Mucosa of stomach (tissue), 1 donor: ENCODE data around the gene CYP3A5.
"Not testable (repeated sequence)": the region's sequence is repeated elsewhere in the genome, so short reads cannot be mapped to it uniquely, and the experiment has no call there.

ENCODE experiments used
- H3K27me3 ChIP-seq: one replicate; pipeline ENCODE4 v1.7.0; 2013; ENCODE audit warnings: mild to moderate bottlenecking, low read length; ENCODE audit not compliant: control insufficient read depth, insufficient read depth
- H3K36me3 ChIP-seq: one replicate; pipeline ENCODE4 v1.7.0; 2013; ENCODE audit warnings: low read length; ENCODE audit not compliant: control insufficient read depth, insufficient read depth
- H3K4me1 ChIP-seq: one replicate; pipeline ENCODE4 v1.7.0; 2013; ENCODE audit warnings: mild to moderate bottlenecking, low read length; ENCODE audit not compliant: control insufficient read depth, insufficient read depth
- H3K4me3 ChIP-seq: one replicate; pipeline ENCODE4 v1.7.0; 2013; ENCODE audit warnings: low read length
- H3K9ac ChIP-seq: one replicate; pipeline ENCODE4 v1.7.0; 2013; ENCODE audit warnings: mild to moderate bottlenecking, low read length, moderate library complexity
- H3K9me3 ChIP-seq: one replicate; pipeline ENCODE4 v1.7.0; 2013; ENCODE audit warnings: mild to moderate bottlenecking, low read length, moderate library complexity; ENCODE audit not compliant: control insufficient read depth
- donor health status: Pancreatic carcinoma.

CYP3A5 gene

GRCh38 chr7:99698867-99699730 lies 19.3 kb upstream of the CYP3A5 start:
- H3K36me3 ChIP-seq, H3K4me3 ChIP-seq, H3K27me3 ChIP-seq, H3K9me3 ChIP-seq: not testable (repeated sequence)
- Histone ChIP-seq H3K9ac (peak overlapping the region; percentile 47), H3K4me1 (peaks cover 24% of the 10 kb centered on the region)

DNA sequence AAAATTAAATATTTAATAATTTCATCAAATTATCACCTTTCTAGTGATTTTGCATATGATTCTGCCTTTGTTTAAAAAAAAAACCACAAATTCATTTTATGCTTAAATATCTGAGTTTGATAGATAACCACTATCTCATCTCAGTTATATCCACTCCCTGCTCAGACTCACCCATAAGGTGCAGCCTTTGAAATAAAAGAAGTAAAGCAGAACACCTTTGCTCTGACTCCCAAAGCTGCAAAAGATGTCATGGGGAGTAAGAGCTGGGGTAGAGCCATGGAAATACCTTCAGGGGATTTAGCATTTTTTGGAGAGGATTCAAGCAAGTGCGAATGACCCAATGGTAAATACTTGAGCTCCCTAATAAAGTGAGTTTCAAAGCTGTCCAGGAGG lies 15.1 kb upstream of the CYP3A5 start:
- Histone ChIP-seq H3K9me3 (no peaks in the 10 kb centered on the region), H3K4me1 (peaks cover 35% of the 10 kb centered on the region), H3K36me3 (no peaks in the 10 kb centered on the region), H3K27me3 (no peaks in the 10 kb centered on the region), H3K4me3 (no peak overlapping the region), H3K9ac (no peak overlapping the region)

- Histone ChIP-seq H3K9ac (no peak overlapping the region), H3K4me3 (no peak overlapping the region), H3K9me3 (no peaks in the 10 kb centered on the region), H3K36me3 (no peaks in the 10 kb centered on the region), H3K4me1 (peaks cover 29% of the 10 kb centered on the region), H3K27me3 (no peaks in the 10 kb centered on the region)
Observed at GRCh38 chr7:99694201-99694911, 14.6 kb upstream of the CYP3A5 start.

DNA sequence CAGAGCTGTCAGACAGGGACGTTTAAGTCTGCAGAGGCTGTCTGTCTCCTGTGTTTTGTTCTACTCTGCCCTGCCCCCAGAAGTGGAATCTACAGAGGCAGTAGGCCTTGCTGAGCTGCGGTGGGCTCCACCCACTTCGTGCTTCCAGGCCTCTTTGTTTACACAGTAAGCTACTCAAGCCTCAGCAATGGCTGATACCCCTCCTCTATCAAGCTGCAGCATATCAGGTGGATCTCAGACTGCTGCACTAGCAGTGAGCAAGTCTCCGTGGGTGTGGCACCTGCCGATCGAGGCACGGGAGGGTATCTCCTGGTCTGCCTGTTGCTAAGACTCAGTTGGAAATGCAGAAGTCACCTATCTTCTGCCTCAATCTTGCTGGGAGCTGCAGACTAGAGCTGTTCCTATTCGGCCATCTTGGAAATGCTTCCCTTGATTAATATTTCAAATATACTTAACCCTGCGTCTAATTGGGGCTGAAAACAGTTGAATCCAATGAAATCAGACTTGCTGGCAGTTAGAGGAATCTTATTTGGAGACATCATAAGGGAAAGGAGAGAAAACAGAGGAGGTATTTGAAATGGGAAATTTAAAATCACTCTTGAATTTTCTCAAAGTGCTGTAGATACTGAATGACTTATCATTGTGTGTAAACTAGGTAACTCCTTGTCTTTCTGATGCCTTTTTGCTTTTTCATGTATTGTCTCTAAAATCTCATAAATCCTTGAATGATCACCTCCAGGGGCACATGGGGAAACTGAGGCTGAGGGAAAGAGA lies 13.8 kb upstream of the CYP3A5 start:
- H3K36me3 ChIP-seq, result no peaks in the 10 kb centered on the region
- H3K9me3 ChIP-seq, result no peaks in the 10 kb centered on the region
- no peak overlapping the region for H3K9ac ChIP-seq
- no peaks in the 10 kb centered on the region for H3K27me3 ChIP-seq
- no peak overlapping the region for H3K4me3 ChIP-seq
- peaks cover 27% of the 10 kb centered on the region for H3K4me1 ChIP-seq

GRCh38 chr7:99693100-99693426 lies 13.3 kb upstream of the CYP3A5 start:
- Histone ChIP-seq H3K27me3 (no peaks in the 10 kb centered on the region), H3K9me3 (no peaks in the 10 kb centered on the region), H3K36me3 (no peaks in the 10 kb centered on the region), H3K4me1 (peaks cover 25% of the 10 kb centered on the region), H3K9ac (no peak overlapping the region), H3K4me3 (no peak overlapping the region)

DNA sequence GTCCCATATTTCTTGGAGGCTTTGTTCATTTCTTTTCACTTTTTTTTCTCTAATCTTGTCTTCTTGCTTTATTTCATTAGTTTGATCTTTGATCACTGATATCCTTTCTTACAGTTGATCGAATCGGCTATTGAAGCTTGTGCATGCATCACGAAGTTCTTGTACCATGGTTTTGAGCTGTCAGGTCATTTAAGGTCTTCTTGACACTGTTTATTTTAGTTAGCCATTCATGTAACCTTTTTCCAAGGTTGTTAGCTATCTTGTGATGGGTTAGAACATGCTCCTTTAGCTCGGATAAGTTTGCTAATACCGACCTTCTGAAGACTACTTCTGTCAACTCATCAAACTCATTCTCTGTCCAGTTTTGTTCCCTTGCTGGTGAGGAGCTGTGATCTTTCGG lies 12.8 kb upstream of the CYP3A5 start:
- not testable (repeated sequence) for H3K4me3 ChIP-seq, H3K36me3 ChIP-seq, H3K9ac ChIP-seq, H3K9me3 ChIP-seq, H3K27me3 ChIP-seq
- peaks cover 20% of the 10 kb centered on the region for H3K4me1 ChIP-seq

GRCh38 chr7:99691658-99692057 lies 11.9 kb upstream of the CYP3A5 start:
- H3K4me1 ChIP-seq, result peaks cover 18% of the 10 kb centered on the region
- not testable (repeated sequence) for H3K27me3 ChIP-seq

GRCh38 chr7:99690918-99691317 lies 11.1 kb upstream of the CYP3A5 start:
- H3K9ac ChIP-seq, result not testable (repeated sequence)
- peaks cover 22% of the 10 kb centered on the region for H3K4me1 ChIP-seq

More at GRCh38 chr7:99691658-99692057, 11.9 kb upstream of the CYP3A5 start:
- H3K9me3 ChIP-seq, H3K36me3 ChIP-seq, H3K4me3 ChIP-seq, H3K9ac ChIP-seq: not testable (repeated sequence)

DNA sequence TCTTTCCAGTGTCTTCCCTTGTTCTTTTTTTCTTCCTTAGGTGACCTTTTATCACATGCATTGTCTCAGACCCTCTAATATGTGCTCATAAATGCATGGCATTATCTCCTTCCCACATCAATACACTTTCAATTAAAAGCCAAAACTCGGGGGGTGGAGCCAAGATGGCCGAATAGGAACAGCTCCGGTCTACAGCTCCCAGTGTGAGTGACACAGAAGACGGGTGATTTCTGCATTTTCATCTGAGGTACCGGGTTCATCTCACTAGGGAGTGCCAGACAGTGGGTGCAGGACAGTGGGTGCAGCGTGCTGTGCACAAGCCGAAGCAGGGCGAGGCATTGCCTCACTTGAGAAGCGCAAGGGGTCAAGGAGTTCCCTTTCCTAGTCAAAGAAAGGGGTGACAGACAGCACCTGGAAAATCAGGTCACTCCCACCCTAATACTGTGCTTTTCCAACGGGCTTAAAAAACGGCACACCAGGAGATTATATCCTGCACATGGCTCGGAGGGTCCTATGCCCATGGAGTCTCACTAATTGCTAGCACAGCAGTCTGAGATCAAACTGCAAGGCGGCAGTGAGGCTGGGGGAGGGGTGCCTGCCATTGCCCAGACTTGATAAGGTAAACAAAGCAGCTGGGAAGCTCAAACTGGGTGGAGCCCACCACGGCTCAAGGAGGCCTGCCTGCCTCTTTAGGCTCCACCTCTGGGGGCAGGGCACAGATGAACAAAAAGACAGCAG lies 6.2 kb upstream of the CYP3A5 start:
- H3K36me3 ChIP-seq, result not testable (repeated sequence)

More at GRCh38 chr7:99690918-99691317, 11.1 kb upstream of the CYP3A5 start:
- not testable (repeated sequence) for H3K4me3 ChIP-seq, H3K27me3 ChIP-seq, H3K9me3 ChIP-seq, H3K36me3 ChIP-seq

GRCh38 chr7:99685129-99685758 lies 5.4 kb upstream of the CYP3A5 start:
- Histone ChIP-seq H3K36me3 (no peaks in the 10 kb centered on the region), H3K9ac (no peak overlapping the region), H3K4me3 (no peak overlapping the region), H3K9me3 (no peaks in the 10 kb centered on the region), H3K27me3 (no peaks in the 10 kb centered on the region), H3K4me1 (peaks cover 8% of the 10 kb centered on the region)

More for the DNA sequence above, 6.2 kb upstream of the CYP3A5 start:
- not testable (repeated sequence) for H3K4me1 ChIP-seq, H3K27me3 ChIP-seq, H3K9ac ChIP-seq, H3K4me3 ChIP-seq, H3K9me3 ChIP-seq

GRCh38 chr7:99679032-99679399 lies 780 bp downstream of the CYP3A5 start:
- Histone ChIP-seq H3K9ac (peak overlapping the region; percentile 78), H3K27me3 (no peaks in the 10 kb centered on the region), H3K4me3 (peak overlapping the region; percentile 61)

More at GRCh38 chr7:99679032-99679399, 780 bp downstream of the CYP3A5 start:
- Histone ChIP-seq H3K36me3 (peaks cover 3% of the 10 kb centered on the region), H3K9me3 (no peaks in the 10 kb centered on the region), H3K4me1 (peaks cover 20% of the 10 kb centered on the region)
